ENCODE measurements around the gene SEPTIN8.

Gene SEPTIN8

DNA sequence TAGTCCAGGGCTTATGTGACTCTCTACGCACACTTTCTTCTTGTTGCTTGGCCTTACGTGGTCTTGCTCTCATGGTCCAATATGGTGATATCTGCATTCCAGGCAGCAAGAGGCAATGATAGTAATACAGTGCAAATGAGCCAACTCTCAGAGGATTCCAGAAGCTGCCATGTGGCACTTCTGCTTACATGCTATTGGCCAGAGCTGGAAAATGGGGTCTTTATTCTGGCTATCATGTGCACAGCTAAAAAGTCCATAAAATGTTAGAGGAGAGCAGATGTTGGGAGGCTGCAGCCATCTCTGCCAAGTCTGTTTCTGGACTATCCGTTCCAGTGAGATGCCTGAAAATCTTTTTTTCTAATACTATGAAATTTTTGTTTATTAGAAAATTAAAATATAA lies 2.9 kb upstream of the SEPTIN8 start:
- DNase-seq = no peak

DNA sequence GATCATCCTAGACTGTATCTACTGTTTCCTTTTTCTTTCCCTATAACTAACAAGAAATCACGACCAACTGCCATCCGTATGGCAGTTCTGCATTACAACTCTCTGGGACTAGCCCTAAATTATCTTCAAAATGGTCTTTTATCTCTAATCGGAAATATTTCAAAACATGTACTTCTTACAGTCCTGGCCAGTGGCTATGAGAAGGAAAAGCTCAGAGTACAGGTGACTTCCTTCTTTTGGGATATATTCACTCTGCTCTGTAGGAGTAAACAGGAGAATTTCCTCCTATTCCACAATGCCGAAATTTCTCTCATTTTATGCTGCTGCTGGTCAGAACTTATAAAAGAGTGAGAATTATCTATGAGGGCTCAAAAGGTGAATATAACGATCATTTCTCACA lies 1.8 kb upstream of the SEPTIN8 start:
- DNase-seq = no peak

DNA sequence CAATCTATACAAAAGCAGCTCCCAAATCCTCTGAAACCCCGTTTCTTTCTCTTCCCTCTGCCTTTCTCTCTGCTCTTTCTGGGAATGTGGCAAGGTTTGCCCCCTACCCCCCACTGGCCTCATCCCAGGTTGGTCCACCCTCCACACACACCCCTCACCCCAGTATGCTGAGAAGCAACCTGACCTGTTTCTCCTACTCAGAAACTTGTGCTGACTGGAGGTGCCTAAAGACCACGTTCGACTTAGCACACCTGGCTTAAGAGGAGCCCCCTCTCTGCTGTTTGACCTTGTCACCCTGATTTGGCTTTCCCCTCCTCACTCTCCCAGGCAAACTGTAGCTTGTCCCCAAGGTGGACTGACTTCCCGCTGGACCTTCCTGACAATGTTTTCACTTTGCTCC lies 1.1 kb upstream of the SEPTIN8 start:
- DNase-seq = no peak

DNA sequence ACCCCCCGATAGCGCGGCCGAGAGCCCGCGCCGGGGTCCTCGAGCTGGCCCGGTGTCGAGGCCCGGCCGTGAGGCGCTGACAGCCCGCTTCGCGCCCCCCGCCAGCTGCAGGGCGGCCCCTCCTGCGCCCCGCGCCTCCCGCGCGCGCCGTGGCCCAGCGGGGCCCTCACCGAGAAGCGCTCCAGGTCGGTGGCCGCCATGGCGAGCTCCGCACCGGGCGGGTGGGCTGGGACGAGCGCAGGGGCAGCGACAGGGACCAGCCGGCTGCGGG lies 166 bp downstream of the SEPTIN8 start:
- DNase-seq = no peak

DNA sequence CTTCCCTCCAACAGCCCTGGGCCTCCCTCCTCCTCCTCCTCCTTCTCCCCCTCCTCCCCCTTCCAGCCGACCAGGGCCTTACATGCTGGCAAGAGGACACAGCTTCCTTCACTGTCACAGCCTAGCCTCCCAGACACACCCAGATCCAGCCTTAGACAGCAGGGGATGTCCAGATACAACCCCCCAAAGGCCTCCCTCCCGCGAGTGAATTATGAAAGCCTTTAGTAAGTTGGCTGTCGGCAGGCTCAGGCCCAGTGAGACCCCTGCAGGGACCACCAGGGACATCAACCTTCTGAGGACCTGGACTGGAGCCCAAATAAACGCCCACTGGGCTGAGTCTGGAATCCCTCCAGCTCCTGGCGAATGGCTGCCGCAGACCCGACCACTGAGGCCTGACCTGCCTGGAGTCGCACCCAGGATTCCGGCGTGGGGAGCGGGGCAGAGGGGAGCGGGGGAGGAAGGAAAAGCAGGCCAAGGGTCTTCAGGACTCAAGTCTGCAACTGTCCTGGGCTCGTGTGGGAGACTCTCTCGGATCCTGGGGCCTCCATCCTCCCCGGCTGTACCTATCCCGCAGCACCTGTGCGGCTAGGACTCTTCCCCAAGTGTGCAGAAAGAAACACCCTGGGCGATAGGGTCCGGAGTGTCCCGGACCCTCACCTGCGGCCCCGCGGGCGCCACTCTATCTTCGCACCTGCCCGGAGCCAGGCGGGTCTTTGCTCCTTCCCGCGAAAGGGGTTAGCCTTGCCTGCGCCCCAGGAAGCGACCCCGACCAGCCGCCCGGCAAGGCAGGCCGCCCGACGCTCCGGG lies 705 bp downstream of the SEPTIN8 start:
- no peak for DNase-seq

DNA sequence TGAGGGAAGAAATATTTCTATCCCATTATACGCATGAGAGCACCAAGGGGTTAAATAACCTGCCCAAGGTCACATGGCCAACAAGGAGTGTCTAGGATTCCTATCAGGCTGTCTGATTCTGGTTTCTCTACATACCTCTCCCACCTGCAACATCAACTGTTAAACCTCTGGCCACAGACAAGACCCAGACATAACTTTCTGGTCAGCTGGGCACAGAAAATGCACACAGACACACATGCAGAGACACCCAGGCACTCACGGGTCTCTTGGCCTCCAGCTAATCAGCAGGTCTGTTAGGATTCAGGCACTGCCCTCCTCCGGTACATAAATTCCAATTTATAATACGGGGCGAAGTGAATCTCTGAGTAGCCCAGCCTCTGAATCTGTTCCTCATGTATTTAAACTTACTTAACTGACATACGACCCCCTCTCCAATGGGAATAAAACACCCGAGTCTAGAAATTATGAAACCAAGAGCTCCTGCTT lies 1.5 kb downstream of the SEPTIN8 start:
- no peak for DNase-seq

DNA sequence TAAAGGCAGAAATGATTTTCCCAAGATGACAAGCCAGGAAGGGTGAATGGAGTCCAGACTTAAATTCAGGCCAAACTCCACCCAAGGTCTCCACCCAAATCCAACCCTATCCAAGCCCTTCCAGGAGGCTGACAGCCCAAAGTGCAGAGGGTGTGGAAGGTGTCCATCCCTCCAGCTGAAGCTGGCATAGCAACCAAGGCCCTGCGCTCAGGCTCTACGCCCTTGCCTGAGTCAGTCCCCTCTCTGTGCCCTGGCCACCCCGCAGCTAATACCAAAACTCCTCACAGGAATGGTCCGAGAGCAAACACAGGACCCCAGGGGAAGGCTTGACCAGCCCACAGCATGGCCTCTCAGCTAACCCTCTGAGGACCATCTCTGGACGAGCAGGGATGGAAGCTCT lies 2.1 kb downstream of the SEPTIN8 start:
- DNase-seq = no peak

DNA sequence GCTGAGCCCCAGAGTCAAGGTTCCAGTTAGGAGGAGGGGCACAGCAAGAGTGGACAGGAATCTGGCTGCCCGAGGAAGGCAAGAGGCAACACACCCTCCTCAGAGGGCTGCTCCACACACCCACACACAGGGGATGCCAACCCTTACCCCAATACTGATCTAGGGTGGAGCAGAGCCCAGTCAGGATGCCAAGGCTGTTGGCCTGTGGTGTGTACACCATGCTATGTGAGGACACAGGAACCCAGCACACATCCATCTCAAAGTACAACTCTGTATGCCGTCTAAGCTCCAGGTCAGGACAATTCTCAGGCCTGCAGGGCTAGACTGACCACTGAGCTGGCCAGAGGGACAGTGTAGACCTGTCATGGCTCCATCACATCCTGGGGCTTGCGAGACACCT lies 2.6 kb downstream of the SEPTIN8 start:
- DNase-seq = no peak

DNA sequence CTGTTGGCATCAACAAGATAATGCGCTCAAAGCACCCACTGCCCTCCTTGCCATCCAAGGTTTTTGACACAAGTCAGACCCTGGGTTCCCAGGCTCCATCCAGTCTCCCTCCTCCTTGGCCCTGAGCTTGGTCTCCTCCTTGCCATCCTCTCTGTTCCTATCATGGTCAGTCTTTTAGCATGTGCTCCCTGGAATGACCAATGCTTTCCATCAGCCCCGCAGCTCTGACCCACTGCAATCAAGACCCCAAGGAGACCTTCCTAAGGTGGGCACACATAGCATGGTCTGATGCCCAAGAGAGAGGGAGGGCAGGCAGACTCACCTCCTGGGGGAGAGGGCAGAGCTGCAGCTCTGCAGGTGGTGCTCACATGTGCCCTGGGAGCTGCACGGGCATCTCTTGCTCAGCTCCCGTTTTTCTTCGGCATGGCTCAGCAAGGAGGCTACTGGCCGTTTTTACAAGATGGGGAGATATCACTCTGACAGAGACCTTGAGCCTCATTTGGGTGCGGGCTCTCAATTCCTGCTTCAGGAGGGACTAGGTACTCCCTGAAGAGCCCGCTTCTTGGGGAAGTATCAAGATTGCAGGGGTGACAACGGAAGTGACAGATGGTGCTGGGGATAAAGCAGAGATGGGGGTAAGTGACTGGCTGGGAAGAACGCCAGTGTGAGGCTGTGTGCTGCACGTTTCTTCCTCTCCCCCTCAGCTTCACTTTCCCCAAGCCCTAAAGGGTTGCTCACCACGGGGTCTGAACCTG lies 3.3 kb downstream of the SEPTIN8 start:
- no peak for DNase-seq

DNA sequence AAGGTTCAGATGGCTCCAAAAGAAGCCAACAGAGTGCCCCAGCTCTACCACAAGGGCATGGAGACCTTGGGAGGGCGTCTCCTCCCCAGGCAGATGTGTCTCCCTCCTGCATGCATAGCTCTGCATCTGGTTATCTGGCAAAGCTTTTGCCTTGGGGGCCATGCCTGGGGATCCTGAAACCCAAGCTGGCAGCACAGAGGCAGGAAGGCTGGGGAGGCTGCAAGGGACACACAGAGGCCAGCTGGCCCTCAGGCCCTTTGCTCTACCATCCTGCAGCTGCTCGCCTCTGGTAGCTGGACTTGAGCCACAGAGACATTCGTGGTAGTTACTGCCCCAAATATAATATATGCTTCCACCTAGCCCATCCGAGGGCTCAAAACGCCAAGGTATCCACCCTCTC lies 3.9 kb downstream of the SEPTIN8 start:
- no peak for DNase-seq

DNA sequence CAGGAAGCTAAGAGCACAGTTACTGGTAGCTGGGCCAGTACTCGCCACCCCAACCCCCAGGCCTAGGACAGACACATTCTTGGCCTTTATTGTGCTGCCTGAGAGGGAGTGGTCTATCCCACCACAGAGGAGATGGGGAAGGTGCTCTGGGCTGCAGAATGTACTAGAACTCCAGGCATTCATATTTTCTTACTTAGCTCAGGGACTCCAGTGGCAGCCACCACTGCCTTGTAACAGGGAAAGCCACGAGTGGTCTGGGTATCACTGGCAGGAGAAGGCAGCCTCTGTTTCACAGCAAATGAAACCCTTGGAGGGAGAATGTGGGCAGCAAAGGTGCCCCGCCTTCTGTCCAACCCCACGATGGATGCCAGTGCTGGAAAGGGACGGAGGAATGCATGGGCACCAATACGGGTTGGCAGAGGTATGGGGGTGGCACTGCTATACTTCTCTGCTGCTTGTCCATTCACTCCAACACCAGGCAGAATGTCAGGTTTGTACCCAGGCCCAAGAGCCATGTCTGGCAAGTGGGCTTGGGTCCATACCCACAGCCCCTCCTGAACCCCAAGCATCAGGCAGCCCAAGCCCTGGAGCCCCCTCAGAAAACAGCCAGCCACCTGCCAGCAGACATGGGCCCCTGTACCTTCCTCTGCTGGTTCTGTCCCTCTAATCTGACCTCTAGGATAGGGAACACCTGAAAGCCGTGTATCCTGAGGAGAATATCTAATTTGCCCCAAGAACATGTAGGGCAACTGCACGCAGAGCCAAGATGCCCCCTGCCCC lies 4.6 kb downstream of the SEPTIN8 start:
- no peak for DNase-seq

DNA sequence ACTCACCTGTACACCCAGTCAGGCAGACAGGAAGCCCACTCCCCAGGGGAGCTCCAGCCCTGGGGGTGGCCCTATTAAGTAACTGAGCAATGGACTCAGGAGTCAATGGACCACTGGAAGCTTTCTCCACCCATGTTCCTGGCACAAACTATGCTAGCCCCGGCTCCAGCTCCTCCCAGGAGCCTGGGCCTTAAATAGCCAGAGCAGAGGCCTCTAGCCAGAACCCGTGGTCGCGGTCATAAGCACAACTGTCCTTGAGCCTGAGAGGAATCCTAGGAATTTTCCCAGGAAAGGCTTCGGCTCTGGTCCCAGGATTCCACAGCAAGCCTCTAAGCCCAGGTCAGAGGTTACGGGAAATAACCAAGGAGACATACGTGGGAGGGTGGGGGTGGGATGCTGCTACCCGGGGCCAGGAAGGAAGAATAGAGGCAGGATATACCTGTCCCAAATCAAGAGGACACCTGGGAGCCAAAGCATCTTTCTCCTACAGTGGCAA lies 5.5 kb downstream of the SEPTIN8 start:
- no peak for DNase-seq

DNA sequence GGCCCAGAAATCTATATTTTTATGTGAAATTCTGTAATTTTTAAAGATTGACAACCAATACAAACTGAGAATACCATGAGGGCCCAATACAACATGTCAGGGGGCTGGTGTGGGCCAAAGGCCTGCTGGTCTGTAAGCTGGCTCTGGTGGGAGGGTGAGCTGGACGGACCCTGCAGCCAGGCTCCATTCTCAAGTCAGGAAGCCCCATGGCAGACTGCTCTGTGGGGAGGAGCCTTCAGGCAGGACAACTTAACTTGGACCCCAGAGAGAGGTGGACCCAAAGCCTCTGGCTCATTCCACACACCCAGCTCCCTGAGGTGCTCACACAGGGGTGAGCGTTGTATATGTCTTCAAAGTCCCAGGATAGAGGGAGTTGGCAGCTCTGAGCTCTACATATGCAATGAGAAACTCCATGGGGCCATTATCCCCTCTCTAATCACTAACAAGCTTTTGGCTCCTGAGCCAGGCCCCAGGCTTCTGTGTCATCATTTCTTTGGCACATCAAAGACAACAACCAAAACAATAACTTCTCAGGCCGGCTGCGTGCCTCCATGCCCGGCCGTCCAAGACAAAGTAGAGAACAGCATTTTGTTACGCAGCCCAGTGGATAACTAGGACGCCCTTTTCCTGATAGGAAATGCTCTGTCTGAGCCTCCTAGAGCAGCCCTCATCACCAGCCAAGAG lies 6.4 kb downstream of the SEPTIN8 start:
- DNase-seq = no peak

DNA sequence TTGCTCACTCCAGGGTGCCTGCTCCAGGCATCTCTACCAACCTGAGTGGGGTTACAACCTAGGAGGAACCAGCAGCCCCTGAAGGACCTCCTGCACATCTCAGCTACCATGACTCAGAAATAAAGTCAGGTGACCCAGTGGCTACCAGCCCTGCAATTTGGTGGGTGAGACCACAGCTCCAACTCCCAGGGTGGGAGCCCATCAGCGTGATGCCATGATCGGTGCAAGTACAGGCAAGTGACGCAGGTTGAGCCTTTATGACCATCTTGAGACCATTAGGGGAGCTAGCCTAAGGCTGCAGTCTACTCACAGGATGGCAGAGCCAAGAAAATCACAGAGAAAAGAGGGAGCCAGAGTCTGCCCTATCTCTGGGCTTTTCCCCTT lies 8.6 kb downstream of the SEPTIN8 start:
- DNase-seq = no peak

DNA sequence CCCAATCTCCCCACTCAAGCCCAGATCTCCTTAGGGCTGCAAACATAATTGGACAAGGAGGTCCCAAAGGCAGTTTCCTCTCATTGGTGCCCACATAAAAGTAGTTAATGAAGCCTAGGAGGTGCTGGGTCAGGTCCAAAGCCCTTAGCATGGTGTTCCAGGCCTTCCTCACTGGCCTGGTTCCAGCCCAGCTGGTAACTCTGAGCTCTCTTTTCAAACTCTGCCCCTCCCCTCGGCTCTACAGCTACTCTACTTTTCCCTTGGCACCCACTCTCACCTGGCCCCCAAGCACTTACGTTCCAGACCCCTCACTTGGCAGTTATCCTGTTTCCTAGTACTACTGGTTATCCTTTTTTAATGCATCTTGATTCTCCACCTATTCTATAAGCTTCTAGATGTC lies 9.9 kb downstream of the SEPTIN8 start:
- no peak for DNase-seq

DNA sequence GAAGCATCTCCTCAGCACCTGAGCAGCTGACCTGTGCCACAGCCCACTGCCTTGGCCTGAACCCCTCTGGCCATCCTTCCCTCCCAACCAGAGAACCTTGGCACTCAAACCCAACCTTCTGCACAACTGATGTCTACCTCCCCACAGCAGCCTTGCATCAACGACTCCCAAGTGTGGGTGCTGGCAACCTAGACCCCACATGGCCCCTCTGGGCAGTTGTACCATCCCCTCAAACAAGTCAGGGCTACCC lies 10.3 kb downstream of the SEPTIN8 start:
- DNase-seq = no peak

DNA sequence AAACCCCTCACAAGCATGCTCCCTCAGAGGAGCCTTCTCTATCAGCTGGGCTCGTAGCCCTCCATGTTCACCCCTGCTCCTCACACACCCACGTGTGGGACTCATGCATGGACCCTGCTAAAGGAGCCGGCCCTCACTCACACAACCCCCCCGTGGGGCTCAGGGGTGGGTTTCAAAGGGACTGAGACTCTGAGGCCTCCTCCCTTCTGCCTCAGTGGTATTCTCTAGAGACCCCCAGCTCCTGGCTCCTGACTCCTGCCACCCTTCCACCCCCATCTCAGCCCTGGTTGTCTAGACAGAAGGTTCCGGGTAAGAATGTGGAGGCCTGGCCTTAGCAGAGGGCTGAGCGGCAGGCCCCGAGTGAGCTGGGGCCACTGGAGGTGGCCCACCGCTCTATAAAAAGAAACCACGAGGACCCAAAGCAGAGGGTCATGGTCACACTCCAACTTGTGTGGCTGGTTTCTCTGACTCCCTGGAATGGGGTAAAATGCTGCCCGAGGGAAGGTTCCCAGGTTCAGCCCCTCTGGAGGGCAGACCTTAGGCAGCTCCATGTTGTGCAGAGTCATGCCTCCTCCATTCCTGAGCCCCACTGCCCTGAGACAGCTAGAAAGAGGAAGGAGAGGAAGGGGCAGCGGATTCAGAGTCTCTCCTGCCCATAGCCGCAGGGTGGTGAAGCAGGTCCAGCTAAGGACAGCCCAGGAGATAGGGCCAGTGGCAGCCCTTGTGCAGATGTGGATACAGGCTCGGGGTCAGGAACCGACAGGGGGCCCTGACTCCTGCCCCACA lies 10.8 kb downstream of the SEPTIN8 start:
- no peak for DNase-seq

DNA sequence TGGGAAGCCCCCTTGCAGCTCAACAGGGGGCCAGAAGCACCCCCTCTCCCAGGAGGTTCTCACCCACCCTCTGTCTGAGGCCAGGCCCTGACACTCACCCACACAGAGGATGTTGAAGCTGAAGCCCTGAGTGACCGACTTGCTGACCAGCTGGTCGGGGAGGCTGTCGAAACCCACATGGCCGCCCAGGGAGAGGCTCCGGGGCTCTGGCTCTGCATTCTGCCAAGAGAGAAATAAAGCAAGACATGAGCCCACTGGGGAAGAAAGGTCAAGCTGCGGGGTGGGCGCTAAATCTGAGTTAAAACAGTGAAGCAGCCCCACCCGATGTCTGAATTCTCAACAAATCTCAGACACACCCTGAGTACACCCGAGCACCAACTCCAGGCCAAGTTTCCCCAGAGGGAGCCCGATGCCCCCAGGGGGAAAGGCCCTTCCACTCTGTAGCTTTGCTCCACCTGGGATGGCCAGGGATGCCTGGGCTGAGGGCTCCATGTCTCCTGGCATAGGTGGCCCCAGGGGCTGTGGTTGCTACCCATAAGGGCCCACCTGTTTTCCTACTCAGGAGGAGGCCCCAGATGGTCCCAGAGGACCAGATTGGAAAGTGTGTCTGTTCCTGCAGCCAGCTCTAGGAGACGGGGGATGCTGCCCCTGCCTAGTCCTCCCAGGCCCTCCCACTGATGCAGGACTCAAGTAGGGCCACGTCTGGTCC lies 11.6 kb downstream of the SEPTIN8 start:
- DNase-seq = no peak

DNA sequence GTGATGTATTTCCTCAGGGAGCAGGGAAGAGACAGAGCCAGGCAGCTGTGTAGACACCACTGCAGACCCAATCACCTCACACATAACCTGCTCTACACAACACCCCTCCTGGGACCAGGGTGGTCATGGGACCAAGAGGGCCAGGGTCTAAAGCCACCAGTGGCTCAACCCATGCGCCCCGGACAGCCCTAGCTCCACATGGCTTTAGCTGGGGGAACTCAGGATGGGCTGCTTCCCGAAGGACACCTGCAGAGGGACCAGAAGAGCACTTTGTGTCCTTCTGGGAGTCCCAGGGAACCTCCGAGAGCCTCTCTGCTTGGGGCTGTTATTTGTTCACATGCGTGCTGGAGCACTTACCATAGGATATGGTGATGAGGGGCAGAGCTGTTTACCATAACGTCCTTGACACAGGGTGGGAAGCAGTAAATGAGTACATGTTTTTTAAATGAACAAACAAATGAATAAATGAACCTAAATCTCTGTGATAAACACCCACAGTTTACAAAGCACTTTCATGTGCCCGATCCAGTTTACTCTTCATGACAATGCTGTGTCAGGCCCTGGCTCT lies 12.3 kb downstream of the SEPTIN8 start:
- no peak for DNase-seq

DNA sequence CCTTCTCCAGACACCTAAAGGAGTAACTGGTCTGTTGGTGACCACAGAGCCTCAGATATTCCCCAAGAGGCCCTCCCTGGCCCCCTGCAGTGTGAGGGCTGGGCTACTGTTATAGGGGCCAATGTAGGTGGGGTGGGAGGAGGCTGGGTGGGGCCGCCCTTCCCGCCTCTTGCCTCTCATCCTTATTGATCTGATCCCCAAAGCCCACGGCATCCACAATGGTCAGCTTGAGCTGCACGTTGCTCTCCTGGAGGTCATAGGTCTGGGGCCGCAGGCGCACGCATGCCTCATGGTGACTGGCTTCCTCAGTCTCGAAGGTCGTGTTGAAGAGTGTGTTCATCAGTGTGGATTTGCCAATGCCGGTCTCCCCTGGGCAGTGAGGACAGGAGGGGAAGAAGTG lies 13.0 kb downstream of the SEPTIN8 start:
- no peak for DNase-seq

DNA sequence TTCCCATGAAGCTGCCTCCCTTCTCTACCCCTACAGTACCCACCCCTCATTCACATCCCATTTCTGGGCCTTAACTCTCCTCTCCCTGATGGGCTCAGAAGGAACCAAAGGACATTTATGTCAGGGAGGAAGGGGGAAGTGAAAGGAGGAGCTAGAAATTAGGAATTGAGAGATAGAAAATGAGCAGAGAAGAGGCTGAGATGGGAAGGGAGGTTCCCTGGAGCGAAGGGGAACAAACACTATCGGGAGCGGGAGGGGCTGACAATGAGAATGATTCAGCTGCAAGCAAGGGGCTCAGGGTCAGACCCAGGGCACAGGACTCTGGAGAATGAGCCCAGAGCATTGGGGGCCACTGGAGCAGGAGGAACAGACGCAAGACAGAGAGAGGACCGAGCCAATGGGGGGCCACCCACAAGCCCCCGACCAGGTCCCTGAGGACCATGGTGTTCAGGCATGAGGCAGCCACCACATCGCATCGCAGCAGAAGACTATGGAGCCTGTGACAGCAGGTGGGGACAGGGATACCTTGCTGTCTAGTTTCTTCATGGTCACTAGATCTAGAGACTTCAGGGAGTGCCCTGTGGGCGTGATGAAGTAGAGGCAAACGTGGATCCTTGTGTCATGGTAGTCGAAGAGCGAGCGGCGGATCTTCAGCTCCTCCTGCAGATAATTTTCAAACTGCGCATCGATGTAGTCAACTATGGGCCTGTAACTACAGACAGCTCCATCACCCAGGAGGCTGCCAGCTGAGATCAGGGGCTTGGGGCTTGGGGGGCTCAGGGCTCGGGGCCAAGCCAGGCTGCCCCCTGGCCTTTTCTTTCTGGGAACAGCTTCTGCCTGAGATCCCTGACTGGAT lies 13.6 kb downstream of the SEPTIN8 start:
- no peak for DNase-seq
